NCI-H524 treated with DMSO at 0.1 percent for 48 hours (cell line): ENCODE measurements around the gene MICAL2.

Experiments
- DNase-seq: peaks from one replicate; lab custom pipeline; 2025; lab: John Stamatoyannopoulos, UW

The MICAL2 gene

DNA sequence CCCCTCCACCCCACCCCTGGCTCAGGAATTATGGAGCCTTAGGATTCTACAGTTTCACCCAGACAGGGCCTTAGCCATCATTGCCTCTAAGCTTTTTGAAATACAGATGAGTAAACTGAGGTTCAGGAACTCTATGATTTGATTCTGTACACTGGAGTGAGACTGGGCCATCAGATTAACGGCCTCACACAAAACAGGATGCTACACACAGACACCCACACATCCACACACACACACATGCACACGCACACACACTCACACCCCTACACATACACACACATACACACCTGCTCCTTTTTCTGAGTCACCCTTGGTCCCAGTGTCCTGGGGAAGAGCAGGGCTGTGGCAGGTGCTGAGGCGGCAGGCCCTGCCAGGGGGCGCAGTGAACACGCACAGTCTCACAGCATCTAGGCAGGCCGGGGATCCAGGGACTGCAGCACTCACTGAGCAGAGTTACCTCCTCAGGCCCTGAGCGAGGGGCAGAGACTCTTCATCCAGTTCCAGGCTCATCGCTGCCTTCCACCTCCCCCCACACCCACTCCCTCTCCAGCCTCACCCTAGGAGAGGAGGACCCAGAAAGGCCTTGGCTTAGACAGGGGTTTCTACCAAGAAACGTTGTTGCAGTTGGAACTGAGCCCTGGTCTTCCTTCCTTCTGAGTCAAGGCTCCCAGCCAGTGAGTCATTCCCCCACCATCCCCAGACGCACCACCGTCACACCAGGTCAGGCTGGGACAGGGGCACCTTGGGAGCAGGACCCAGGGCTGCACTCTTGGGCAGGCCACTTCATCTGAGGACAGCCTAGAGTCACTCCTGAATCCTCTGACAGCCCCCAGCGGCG, 177.2 kb downstream of the MICAL2 start:
- peak; percentile 3 for DNase-seq

DNA sequence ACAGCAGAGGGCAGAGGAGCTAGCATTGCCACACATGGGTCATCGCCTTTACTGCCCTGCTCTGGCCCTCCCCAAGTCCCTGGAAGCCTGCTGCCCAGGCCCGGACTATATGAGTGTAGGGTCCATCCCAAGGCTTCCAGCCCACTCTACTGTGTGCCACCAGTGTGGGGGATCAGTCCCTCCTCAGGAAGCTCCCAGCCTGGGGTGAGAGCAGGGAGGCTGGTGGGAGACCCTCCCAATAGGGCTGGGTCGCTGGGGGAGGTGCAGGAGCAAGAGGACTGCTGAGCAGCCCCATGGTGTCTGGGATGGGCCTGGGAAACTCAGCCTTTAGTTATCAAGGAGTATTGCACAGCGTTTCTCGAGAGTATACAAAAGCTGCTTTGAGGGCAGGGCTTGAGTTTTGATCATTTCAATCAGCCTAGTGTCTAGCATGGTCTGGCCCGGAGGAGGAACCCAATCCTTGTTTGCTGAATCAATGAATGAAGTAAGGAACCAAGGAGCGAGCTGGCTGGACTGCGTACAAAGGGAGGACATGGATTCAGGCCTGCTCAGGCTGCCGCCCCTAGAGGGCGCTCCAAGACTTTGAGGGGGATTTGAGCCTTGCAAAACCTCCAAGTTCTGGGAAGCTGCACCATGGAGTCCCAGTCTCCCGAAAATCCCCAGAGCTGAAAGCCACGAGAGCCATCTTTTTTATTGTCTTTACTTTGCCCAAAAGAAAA, 178.0 kb downstream of the MICAL2 start:
- peak; percentile 51 for DNase-seq

DNA sequence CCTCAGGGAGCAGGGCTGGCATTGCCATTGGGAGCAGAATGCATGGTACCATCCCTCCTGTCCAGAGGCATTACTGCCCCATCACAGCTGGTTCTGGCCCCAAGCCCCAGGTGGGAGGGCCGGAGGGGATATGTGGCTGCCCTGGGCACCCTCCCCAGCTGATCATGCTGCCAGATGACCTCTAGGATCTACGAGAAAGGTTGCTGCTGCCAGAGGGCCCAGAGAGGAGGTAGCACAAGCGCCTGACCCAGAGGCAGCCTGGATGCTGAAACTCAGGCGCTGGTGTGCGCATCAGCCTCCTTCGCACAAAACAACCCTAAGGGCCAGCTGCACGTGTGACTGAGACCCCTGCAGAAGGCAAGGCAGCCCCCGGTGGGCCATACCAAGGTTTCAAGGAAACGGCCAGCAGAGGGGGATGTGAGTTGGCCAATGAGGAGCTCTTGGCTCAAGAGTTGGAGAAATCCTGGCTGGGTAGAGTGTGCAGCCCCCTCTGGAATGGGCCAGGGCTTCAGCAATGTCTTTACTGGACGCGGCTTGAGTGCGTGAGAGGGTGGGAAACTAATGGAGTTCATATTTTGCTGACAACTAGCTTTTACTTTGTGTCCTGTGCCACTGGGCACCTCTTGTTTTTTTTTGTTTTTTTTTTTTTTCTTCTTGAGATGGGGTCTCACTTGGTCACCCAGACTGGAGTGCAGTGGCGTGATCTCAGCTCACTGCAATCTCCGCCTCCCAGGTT, 178.7 kb downstream of the MICAL2 start:
- DNase-seq: no peak

DNA sequence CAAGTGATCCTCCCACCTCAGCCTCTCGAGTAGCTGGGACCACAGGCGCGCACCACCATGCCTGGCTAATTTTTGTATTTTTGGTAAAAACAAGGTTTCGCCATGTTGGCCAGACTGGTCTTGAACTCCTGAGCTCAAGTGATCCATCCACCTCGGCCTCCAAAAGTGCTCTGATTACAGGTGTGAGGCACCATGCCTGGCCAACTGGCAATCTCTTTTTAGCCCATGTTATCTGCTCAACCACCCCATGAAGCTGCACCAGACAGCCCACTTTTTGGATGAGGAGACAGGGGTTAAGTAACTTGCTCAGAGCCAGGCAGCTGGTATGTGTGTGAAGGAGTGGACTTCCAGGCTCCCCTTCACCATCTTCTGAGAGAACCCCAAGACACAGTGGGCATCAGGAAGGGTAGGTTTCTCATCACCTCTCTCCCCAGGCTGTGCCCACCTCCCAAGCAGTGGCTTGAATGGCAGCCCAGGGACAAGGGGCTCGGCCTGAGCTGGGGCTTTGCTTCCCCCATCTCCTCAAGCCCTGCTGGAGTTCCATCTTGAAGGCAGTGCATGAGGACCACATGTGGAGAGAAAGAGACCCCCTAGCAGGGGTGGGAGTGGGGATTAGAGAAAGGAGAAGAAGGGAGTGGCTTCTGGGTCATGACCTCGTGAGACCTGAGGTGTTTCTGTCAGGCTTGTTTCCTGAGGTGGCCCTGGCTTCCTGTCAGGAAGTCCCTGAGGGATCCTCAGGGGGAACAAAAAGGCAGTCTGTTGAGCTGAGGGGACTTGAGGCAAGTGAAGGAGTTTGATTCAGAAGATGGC, 179.5 kb downstream of the MICAL2 start:
- DNase-seq: no peak

DNA sequence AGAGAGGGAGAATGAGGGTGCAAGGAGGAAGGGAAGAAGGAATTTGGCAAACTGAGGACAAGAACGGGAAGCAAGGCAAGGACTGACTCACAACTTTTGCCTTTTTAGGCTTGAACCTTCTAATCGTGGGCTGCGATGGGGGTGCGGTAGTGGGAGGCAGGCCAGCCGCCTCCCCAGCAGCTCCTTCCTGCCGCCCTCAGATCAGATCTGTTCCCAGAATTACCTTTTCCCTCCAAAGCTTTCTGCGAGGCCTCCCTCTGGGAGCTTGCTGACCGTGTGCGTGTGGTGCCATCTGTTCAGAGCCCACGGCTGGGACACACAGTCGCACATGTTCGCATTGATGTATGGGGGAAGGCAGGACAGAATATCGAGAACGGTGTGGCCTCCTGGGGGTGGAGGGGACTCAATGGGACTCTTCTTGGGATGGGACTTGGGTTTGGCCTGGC, 180.1 kb downstream of the MICAL2 start:
- peak; percentile 20 for DNase-seq

DNA sequence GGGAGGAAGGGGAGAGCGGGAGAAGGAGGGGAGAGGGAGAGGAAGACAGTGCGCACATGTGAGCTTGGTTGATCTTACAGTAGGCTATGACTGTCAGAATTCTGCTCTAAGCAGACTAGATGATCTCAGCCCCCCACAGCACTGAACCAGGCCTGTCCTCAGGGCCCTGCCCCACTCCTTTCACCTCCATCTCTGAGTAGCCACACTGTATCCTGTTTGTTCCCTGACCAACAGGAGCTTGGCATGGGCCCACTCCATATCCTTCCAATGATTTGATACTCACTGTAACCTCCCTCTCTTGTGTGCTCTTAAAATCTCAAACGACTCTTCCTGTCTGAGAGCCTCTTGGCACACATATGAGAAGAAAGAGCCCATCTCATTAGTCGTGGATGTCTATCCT, 180.9 kb downstream of the MICAL2 start:
- no peak for DNase-seq

DNA sequence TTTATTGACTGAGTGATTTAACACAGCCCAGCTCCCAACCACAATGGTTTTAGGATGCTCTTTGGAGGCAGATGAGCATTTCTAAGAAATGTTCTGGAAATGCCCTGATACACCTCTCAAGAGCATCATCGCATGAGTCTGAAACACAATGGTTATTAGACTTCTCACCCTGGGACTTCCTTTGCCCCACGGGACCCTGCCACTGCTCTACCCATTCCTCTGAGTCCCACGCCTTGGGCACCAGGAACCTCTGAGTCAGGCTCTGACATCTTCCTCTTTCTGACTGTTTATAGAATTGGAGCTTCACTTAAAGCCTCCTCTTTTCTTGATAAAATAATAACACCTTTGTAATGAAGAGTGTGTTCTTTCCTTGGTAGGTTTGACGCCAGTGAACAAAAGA, 181.4 kb downstream of the MICAL2 start:
- DNase-seq: no peak

DNA sequence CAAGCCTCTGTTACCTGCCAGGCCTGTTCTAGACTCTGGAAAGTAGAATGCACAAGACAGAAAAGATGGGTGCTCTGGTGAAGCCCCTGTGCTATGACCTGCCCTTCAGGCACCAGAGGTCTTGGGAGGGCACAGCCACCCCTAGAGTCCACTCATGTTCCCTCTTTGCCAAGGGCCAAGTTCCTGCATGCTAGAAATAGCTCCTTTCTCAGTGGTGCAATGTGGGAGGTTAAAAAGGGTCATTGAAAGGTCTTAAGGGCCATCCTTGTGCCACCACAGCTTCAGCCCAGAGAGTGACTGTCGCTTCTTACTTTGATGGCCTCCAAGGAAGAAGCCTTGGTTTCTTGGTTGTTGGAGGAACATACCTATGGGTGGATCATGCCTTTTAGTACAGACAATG, 182.4 kb downstream of the MICAL2 start:
- DNase-seq: no peak

DNA sequence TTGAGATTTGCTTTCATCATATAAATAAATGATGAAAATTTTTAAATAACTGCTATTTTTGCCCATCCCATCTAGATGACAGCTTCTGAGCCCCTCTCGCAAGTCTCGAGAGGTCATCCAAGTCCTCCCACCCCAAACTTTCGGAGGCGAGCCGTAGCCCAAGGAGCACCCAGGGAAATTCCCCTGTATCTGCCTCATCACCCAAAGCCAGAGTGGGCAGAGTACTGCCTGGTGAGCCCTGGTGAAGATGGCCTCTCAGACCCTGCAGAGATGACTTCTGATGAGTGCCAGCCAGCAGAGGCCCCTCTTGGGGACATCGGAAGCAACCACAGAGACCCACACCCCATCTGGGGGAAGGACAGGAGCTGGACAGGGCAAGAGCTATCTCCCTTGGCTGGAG, 183.1 kb downstream of the MICAL2 start:
- no peak for DNase-seq

DNA sequence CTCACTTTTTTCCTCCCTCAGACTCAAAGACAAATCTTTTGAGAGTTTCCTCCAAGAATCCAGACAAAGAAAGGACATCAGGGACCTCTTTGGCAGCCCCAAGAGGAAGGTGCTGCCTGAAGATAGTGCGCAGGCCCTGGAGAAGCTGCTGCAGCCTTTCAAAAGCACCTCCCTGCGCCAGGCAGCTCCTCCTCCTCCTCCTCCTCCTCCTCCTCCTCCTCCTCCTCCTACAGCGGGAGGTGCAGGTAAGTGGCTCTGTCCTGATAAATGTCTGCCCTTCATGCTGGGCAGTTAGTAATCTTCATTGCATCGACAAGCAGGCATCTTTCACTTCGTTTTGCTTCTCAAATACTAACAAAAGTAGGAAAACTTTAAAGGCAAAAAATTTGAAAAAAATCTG, 184.2 kb downstream of the MICAL2 start:
- DNase-seq: no peak

DNA sequence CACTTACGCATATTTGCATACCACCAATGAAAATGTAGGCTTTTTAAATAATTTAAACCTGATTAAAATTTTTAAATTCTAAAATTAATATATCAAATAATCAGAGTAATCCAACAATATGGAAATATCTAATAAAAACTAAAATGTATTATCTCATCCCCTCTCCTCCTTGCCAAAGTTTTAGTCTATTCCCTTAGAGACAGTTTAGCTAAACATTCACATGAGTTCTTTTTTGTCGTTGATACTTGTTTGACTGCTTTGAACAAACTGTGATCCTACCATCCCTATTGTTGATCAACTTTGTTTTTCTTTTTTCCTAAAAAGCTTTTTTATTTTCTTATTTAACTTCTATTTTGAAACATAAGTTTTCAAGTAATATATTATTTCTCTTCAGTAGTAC, 185.6 kb downstream of the MICAL2 start:
- no peak for DNase-seq

DNA sequence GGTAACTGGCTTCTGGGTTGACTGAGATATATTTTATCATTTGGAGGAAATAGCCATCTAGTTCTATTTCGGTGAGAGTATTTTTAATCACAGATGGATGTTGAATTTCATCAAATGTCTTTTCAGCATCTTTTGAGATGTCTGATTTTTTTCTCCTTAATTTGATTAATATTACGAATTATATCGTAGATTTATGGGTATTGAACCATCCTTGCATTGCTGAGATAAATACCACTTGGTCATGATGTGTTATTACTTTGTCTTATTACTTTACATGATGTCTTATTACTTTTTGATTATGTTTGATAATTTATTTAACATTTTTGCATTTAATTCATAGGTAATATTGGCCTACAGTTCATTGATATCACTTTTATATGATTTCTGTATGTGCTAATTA, 188.2 kb downstream of the MICAL2 start:
- no peak for DNase-seq

DNA sequence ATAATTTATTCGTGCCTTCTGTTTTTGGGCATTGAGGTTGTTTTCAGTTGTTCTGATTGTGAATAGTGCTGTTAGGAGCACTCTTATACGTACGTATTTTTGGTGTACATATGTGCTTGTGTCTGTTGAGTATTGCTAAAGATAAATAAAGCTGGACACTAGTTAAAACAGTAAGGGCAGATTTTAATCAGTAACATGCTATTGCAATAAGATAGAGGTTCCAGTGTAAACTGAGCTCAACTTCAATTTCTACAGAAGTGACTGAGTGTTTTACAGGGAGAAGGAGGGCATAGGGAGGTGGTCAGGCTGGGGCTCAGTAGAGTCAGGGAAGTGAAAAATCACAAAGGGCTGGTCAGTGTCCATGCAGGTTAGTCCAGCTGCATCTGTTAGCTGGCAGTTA, 191.0 kb downstream of the MICAL2 start:
- DNase-seq: no peak

DNA sequence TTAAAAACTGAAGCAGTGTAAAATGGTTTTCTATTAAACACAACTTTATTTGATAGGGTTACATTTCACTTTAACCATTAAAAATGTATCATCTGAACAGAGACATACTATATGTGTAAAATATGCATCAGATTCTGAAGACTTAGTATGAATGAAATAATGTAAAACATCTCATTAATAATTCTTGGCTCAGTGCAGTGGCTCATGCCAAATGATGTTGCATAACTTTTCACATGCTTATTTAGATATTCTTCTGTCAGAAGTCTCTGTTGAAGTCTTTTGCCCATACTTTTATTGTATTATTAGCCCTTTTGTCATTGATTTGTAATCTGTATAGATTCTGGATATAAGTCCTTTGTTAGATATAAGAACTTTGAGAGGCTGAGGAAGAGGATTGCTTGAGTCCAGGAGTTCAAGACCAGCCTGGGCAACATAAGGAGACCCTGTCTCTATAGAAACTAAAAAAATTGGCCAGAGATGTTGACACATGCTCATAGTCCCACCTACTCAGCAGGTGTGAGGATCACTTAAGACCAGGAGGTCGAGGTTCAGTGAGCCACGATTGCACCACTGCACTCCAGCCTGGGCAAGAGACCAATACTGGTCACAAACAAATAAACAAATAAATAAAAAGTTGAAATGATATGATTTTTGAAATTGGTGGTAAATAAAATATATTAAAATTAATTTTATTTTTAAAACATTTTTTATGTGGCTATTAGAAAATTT, 193.2 kb downstream of the MICAL2 start:
- DNase-seq: no peak

DNA sequence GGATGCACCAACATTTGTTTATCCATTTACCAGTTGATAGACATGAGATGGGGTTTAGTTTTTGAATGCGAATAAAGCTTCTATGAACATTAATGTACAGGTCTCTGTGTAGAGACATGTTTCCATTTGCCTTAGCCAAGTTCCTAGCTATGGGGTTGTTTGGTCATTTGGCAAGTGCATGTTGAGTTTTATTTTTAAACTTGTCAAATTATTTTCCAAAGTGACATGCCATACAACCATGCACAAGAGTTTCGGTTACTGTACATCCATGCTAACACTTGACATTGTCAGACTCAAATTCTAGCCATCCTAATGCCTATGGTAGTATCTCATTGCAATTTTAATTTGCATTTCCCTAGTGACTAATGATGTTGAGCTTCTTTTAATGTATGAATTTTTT, 196.4 kb downstream of the MICAL2 start:
- no peak for DNase-seq

DNA sequence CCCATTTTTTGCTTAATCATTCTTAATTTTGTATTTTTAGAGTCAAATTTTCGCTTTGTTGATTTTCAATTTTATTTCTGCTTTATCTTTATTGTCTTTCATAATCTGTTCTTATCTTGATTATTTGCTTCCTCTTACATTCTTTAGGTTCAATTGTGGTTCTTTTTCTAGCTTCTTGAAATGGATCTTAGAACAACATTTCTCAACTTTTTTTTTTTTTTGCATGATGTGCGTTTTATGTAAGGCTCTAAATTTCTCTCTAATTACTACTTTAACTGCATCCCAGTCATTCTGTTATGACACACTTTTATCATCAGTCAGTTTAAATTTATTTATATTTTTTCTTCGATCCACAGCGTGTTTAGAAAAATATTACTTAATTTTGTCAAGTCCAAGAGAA, 201.7 kb downstream of the MICAL2 start:
- DNase-seq: no peak
